Daoy (cell line): Measurements from ENCODE around the gene STPG3. TPM values are rescaled to one million over a fixed set of nuclear protein-coding genes. Genes with fewer than 3 reads are reported as not detected.

Source experiments
- DNase-seq: peaks from one replicate; pipeline ENCODE4 v3.0.0-alpha.2; 2015; ENCODE audit warnings: low read depth
- total RNA-seq: library from RNA; depleted of rRNA; stranded (reverse); fragments of >200 nt; shearing (Covaris generic); gene quantifications from 2 replicates; pipeline ENCODE4 v1.2.3, GENCODE V29; 2014

Gene STPG3
- total RNA-seq, 1 experiment from 2014 or later, result not detected

DNA sequence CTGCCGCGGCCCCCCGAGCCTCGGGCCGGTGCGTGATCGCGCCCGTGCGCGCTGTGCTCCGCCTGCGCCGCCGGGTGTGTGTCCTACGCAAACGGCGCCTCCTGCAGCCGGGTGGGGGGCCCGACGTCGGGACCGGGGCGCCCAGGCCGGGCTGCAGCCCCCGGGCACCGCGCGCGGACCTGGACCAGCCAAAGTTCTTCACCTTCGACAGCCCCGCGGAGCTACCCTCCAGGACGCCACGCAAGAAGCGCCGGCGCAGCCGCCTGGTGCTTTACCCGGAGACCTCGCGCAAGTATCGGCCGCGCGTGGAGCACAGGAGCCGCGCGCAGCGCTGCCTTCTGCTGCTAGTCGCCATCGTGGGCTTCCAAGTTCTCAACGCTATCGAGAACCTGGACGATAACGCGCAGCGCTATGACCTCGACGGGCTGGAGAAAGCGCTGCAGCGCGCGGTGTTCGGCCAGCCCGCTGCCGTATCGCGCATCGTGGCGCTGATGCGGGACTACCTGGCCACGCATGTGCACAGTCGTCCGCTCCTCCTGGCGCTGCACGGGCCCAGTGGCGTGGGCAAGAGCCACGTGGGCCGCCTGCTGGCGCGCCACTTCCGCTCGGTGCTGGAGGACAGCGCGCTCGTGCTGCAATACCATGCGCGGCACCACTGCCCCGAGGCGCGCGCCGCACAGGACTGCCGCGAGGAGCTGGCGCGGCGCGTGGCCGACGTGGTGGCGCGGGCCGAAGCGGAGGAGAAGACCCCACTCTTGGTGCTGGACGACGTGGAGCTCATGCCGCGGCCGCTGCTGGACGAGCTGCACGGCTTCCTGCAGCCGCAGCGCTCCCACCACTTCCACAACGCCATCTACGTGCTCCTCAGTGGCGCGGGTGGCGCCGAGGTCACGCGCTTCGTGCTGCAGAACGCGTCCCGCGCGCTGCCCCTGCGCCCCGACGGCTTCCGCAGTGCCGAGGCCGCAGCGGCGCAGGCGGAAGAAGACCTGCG lies 27.9 kb downstream of the STPG3 start:
- DNase-seq, result no peak

DNA sequence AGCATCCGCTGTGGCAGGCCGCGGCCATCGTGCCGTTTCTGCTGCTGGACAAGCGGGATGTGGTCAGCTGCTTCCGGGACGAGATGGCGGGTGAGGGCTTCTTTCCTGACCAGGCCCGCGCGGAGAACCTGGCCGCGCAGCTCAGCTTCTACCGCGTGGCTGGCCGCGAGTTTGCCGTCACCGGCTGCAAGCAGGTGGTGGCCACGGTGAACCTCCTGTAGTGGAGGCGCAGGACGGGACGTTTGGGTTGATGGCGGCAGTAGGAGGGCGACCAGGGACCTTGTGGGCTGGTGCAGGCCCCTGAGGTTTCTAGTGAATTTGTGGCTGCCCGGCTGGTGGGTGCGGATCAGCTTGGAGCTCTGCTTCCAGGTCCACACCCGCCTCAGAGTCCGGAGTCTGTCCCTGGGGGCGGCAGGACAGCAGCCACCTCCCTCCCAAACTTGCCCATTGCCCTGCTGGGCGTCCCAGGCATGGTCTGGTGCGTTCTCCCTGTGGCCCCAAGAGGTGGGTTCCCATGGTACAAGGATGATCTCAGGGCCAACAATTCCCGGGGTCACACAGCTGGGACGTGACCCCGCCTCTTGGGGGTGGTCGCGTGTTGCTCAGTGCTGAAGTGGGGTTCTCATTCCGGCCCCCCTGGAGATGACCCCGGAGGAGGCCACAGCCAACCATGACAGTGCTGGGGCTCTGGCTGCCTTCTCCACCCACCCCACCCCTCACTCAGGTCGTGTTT lies 28.8 kb downstream of the STPG3 start:
- no peak for DNase-seq

DNA sequence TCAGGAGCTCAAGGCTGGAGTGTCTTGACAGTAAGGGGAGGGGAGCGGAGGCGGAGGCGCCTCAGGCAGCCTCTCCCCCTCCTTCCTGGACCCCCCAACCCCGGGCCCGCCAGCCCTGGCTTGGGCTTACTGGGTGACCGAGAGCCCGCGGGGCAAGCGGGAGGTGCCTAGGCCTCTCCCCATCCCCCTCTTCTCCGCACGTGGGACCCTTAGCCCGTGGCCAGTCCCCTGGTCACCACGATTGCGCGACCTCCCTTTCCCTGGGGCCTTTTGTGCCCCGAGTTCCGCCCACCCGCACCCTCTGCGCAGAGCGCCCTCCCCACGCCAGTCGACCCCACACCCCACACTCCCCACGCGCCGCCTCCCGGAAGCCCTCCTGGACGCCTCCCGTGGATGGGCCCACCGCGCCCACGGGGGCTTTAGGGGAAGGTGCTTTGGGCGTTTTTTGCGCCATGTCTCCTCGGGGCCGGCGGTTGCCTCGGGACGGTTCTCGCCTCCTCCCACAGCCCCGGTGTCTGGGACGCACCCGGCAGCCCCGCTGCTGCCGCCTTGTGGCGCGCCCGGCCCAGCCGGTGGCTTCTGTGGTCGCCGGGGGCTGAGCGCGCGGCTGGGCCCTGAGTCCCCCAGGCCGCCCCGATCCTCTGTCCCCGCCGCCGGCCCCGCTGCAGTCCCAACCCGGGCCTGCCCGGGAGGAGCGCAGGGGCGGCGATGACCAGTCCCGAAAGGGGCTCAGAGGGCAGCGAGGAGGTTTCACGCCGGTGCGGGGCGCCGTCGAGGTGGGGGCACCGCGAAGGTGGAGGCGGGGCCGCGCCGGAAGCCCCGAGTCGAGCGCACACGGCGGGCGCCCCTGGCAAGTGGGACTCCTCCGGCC lies 29.6 kb downstream of the STPG3 start:
- peak; percentile 45 for DNase-seq

DNA sequence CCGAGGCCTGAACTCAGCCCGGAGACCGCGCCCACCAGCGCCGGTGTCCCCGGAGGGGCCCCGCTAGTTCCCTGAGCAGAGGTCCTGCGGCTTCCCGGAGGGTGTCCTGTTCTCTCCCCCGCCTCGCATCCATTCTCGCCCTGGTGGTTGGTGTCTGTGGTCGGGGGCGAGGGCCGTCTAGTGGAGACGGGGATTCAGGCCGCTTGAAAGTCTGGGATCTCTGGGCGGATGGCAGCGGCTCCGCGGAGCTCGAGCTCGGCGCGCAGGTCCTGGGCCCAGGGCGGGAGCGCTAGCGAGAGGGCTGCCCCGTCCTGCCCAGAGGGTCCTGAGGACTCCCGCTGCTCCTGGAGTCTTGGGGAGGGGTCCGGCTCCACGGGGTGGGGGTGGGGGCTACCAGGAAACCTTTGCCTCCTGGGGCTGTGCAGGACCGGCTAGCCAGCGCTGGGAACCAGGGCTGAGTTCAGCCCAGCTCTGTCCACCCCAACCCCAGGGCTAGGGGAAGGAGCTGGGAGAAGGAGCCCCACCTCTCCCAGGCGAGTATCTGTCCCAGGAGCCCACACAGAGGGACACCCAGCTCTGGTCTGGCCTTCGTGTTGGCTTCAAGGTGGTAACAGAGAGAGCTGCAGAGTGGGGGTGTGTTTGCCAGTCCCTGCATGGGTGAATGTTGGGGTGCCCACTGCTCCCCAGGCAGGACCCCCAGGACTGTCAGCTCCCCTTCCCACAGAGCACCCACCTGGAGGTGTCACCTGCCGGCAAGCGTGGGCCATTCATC lies 30.4 kb downstream of the STPG3 start:
- DNase-seq, result no peak

DNA sequence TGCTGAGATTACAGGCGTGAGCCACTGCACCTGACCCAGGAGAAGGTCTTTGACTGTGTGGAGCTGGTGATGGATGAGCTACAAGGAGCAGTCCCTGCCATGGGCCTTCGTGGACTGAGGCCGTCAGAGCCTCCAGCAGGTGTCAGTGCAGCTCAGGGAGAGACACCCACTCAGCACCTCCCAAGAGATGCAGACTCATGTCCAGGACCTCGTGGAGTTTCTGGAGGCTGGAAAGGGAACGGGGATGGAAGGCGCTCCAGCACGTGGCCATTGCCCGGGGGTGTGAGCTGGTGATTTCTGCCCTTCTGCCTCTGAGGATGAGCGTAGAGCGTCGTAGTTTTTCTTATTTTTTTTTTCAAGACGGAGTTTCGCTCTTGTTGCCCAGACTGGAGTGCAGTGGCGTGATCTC lies 35.9 kb downstream of the STPG3 start:
- DNase-seq, result peak; percentile 83

DNA sequence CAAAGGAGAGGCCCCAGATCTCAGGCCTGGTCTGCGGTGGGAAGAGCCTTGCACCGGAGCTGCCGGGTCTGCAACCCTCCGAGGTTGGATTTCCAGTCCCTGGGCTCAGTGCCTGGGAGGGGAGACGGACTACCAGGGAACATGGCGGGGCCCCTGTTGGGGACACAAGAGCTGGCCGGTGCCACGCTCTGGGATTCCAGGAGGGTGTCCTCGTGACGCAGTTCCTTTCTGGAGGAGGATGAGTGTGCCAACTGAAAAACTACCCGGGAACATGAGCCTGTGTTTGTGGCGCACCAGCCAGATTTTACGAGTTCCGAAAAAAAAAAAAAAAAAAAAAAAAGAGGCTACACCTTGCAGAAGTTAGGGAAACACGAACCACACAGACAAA lies 42.0 kb downstream of the STPG3 start:
- no peak for DNase-seq

DNA sequence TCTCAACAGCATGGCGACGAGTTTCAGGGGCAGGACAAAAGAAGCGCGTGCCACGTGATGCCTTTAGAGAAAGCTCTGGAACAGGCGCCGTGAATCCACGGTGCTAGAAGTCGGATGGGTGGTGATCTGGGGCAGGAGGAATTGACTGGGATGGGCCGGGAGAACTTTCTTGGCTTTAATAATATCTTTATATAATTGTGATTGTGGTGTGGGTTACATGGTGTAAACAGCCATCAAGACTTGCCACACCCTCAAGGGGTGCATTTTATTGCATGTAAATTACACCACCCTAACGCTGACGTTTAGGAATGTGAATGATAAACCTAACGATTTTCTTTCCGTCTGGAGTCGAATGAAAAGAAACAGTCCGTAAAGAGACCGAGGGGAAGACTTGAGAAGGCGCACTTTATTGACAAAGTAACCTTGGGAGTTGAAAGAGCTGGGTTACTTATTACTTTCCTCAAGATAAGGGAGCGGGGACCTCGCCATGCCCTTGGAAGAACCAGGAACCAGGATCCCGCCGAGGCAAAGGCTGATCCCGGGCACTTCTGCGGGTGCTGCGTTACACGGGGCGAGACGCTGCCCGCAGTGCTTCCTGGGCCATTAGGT lies 42.5 kb downstream of the STPG3 start:
- DNase-seq, result no peak

DNA sequence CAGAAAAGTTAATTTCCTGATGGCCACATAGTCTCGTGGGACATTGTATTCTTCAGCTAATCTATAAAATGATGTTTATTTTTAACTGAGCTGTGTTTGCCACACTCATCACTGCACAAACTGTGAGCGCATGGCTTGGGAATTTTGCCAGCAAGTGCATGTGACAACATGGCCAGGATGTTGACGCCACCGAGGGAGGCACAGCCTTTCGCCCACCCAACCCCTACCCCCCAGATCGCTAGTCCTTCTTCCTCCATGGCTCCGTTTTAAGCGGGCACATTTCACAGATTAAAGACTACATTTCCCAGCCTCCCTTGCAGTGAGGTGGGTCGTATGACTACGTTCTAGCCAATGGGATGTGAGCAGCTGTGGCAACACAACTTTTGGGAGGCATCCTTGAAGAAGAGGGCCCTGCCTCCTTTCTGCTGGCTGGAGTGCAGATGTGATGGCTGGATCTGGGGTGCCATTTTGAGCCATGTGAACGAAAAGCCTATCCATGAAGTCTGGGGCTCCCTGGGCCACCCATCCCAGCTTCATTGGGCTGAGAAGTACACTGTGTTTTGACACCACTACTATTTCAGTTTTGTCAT lies 43.1 kb downstream of the STPG3 start:
- DNase-seq, result peak; percentile 71

DNA sequence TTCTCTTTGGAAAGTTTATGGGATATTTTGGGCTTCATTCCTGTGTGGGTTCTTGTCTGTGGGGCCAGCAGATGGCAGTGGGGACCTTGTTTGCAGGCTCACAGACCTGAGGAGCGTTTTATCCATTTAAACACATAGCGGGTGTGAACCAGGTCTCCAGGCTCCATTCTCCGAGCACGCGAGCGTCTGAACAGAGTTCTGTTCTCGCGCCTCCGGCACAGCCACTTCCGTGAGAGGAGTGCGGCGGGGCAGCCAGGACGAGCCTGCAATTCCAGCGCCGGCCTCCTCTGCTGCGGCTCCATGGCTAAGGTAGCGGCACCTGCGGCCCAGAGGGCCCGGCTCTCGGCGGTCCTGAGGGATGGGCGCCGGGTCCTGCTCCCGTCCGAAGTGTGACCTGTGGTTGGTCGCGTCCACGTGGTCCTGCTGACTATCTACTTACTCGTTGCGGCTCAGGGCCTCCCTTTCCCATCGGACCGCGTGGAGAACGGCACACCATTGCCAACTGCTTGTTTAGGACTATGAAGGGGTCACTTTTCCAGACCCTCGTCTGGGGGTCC lies 43.7 kb downstream of the STPG3 start:
- no peak for DNase-seq

DNA sequence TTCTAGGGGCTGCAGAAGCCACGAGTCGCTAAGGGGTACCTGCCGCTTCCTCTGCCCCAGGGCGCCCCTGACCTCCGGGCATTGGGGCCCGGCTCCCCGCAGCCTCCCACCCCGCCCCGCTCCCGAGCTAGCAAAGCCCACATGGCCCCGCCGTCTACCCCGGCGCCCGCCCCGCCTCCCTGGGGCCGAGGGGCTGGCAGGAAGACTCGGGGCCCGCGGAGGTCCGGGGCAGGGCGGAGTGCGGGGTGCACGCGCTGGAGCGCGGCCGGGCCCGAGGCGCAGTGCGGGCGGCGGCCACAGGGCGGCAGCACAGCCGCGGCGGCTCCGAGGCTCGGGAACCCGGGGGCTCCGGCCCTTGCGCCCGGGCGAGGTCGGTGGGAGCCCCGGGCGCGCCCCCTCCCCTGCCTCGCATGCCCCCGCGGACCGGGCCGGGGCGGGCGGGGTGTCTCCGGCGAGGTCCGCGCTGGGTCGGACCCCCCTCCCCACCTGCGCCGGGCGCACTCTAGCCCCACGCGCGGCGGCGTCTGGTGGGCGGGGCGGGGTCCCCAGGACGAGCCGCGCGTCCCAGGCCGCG lies 44.2 kb downstream of the STPG3 start:
- DNase-seq, result peak; percentile 70

DNA sequence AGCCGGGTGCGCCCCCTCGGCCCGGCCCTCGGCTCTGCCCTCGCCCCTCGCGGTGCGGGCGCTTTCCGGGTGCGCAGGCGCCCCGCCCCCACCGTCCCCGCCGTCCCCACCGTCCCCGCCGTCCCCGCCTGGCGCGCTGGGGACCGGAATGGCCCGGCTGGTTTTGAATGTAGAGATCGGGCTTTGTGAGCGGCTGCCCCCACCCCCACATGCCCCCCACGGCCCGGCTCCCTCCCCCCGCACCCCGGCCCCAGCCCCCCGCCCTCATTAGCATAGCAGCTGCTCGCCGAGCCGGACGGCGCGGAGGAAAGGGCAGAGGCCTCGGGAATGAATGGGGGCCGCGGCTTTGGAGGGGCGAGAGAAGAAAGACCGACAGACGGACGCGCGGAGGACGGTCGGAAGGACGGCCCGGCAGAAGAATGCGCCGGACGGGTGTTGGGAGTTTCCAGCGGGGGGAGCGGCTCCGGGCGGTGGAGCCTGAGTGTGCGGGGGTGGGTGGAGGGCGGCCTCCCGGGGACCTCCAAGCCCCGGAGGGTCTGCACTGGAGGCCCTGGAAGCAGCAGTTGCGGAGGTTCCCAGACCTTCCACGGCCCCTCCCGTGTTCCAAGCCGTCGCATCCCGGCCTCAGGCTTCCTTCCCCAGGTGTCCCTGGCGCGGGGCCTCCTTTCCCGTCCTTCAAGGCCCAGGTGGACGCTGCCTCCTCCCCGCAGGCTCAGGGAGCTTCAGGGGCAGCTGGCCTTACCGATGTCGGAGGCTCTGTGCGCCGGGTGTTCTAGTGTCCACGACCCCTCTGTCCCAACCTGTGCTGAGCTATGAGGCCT lies 45.0 kb downstream of the STPG3 start:
- no peak for DNase-seq

DNA sequence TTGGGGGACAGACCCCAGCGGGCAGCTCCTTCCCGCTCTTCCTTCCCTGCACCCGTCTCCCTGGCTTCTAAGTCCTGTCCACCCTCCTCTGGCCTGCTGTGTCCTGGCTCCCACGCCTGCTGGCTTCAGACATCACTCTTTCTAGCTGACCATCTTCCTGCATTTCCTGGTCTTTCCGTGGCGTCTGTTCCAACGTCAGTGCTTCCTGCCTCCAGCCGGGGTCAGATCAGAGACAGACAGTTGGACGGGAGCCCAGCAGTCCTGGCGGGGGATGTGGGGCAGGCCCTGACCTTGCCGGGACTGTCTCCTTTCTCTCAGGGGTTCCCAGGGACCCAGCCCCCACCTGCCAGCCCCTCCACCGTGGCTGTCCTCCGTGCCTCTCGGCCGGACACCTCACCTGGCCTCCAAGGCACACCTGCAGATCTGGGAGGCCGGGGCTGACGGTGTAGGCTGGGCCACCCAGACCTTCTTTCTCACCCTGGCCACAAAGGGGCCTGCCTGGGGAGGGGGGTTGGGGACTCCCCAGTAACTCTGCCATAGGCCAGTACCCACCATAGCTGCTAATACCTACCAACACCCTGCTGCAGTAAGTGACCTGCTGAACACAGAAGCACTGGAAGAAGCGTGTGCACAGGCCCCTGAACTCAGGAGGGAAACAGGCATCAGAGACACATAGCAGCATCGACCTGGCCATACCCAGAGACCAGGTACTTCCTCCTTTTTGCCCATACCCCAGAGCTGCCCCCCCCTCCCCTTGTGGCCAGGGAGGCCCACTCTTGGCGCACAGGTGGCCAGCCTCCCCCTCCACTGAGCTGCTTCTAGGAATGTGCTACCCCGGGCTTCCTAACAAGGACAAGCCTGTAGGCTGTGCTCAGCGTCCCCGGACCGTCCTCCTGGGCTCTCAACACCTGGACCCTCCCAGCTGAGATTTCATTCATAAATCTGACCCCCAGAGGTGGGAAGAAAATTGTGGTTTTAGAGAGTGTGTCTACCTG lies 45.9 kb downstream of the STPG3 start:
- DNase-seq, result no peak

DNA sequence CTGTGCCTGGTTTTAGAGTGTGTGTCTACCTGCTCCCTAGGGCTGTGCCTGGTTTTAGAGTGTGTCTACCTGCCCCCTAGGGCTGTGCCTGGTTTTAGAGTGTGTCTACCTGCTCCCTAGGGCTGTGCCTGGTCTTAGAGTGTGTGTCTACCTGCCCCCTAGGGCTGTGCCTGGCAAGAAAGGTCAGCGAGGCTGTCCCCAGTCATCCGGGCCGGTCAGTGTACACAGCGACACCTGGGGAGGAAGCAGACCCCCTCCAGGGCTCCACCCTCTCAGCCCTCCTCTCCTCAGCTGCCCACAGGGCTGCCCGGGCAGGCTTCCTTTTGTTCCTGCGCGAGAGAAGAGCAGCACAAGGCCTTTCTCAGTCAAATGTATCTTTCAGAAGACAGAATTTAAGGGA lies 46.9 kb downstream of the STPG3 start:
- no peak for DNase-seq

DNA sequence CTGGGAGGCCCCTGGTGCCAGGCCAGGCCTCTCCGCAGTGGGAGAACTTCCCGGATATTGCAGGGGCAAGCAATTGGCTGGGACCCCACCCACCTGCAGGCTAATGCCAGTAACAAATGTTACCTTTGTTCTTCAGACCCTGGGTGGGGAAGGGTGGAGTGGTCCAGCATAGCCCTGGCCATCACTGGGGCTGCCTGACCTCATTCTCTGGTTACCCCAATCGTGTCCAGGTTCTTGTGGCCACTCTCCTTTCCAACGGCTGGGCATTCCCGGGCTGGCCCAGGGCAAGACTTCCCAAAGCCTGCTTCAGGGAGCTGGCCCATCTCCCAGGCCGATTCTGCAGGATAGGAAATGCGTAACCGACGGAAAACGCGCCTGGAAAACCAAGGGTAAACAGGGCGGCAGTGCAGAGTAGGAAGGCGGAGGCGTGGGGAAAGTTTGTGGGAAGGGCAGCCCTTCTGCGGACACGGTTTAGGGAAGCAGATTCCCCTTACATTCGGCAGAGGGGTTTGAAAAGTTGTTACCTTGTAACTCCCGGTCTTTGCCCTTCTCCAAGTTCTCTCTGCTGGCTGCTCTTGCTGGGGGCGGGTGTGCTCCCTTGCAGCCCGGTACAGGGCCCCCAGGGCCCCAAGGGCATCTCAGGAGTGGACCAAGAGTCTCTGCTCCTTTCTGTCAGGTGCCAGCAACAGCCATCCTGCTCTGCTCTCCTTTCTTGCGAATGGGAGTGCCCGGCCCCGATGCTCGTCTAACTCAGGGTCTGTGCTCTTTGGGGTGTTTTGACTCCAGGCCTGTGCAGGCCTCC lies 47.5 kb downstream of the STPG3 start:
- DNase-seq, result peak; percentile 79

DNA sequence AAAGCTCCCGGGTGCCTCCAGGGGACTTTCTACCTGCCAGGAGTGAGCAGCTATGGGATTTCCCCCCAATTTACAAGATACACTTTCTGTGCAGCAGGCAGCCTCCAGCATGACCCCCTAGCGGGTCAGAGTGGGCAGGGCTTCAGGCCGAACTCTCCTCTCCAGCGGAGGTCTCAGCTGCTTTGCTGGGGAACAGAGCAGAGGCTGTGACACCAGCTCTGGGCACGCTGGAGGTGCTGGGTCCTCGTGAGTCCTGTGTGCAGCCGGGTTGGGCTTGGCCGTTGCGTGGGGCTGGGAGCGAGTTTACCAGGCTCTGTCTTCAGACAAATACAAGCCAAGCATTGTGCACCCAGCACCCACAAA lies 48.1 kb downstream of the STPG3 start:
- no peak for DNase-seq

DNA sequence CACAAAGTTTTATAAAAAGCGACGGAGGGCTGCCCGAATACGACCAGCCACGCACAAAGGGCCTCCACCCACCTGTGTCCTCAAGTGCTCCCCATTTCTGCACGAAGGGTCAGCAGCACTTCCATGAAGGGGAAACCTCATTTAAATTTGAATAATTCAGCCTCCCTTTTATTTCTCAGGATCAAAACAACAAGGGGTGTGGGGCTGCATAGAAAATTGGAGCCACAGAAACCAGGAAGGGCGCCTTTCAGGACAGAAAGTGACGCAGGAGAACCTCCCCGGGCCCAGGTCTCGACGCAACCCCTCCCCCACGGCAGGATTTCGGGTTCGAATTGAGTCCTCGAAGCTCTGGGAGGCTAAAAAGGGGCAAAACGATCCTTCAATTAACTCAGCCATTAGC lies 48.9 kb downstream of the STPG3 start:
- no peak for DNase-seq
